Panc1 (cell line): ENCODE data around the gene GPR18.

Experiments
- POLR2AphosphoS5 ChIP-seq: IDR thresholded peaks from 2 replicates; pipeline ENCODE4 v1.6.1; 2012; ENCODE audit warnings: mild to moderate bottlenecking, low read depth, low read length, moderate library complexity
- SIN3A ChIP-seq: IDR thresholded peaks from 2 replicates; pipeline ENCODE4 v1.6.1; 2012; ENCODE audit warnings: low read depth, mild to moderate bottlenecking, low read length, moderate library complexity, borderline replicate concordance; ENCODE audit not compliant: insufficient read depth
- TCF7L2 ChIP-seq: IDR thresholded peaks from 2 replicates; pipeline ENCODE4 v1.6.1; 2011; ENCODE audit warnings: mild to moderate bottlenecking, low read depth, low read length, inconsistent platforms
- TF ChIP-seq, protein P1 (sequence below), 2 experiments: IDR thresholded peaks; 2 replicates each; pipeline ENCODE4 v1.6.1; 2011 to 2012; ENCODE audit warnings: low read depth in 2 of 2, control low read depth in 1 of 2, low read length in 1 of 2, mild to moderate bottlenecking in 1 of 2, moderate library complexity in 1 of 2; ENCODE audit not compliant: insufficient read depth in 1 of 2
- TF ChIP-seq, protein P2 (sequence below): fragments of 450-650 bp; IDR thresholded peaks from 2 replicates; pipeline ENCODE4 v1.5.1; 2017; ENCODE audit warnings: mild to moderate bottlenecking

DNA sequence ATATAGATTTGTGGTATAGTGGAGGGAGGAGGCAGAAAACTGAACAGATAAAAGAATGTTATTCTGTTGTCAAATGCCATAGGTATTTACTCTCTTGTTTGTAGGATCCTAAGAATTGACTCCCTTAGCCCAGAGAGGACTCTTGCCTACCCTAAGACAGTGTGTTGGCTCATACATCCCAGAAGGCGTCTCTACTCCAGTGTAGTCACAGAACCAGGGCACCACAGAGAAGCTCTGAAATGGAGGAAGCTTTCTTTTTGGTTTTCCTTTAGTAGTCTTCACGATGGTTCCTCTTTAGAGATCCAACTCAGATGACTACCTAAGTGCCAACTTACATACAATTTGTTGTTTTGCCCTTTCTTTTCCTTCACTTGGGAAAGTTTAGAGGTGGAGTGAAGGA is 35.0 kb upstream of the GPR18 start:
- TF ChIP-seq POLR2AphosphoS5 (no peak), TCF7L2 (no peak), SIN3A (no peak)
- TF ChIP-seq, protein P1, sequence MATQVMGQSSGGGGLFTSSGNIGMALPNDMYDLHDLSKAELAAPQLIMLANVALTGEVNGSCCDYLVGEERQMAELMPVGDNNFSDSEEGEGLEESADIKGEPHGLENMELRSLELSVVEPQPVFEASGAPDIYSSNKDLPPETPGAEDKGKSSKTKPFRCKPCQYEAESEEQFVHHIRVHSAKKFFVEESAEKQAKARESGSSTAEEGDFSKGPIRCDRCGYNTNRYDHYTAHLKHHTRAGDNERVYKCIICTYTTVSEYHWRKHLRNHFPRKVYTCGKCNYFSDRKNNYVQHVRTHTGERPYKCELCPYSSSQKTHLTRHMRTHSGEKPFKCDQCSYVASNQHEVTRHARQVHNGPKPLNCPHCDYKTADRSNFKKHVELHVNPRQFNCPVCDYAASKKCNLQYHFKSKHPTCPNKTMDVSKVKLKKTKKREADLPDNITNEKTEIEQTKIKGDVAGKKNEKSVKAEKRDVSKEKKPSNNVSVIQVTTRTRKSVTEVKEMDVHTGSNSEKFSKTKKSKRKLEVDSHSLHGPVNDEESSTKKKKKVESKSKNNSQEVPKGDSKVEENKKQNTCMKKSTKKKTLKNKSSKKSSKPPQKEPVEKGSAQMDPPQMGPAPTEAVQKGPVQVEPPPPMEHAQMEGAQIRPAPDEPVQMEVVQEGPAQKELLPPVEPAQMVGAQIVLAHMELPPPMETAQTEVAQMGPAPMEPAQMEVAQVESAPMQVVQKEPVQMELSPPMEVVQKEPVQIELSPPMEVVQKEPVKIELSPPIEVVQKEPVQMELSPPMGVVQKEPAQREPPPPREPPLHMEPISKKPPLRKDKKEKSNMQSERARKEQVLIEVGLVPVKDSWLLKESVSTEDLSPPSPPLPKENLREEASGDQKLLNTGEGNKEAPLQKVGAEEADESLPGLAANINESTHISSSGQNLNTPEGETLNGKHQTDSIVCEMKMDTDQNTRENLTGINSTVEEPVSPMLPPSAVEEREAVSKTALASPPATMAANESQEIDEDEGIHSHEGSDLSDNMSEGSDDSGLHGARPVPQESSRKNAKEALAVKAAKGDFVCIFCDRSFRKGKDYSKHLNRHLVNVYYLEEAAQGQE (IDR thresholded peaks at IDR 0.05; ENCODE audit: insufficient read depth in 1 of 2, low read depth in 2 of 2, low read length in 1 of 2) = no peak
- TF ChIP-seq, protein P2, sequence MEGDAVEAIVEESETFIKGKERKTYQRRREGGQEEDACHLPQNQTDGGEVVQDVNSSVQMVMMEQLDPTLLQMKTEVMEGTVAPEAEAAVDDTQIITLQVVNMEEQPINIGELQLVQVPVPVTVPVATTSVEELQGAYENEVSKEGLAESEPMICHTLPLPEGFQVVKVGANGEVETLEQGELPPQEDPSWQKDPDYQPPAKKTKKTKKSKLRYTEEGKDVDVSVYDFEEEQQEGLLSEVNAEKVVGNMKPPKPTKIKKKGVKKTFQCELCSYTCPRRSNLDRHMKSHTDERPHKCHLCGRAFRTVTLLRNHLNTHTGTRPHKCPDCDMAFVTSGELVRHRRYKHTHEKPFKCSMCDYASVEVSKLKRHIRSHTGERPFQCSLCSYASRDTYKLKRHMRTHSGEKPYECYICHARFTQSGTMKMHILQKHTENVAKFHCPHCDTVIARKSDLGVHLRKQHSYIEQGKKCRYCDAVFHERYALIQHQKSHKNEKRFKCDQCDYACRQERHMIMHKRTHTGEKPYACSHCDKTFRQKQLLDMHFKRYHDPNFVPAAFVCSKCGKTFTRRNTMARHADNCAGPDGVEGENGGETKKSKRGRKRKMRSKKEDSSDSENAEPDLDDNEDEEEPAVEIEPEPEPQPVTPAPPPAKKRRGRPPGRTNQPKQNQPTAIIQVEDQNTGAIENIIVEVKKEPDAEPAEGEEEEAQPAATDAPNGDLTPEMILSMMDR = no peak
